H1 (cell line): ENCODE data around the gene MRM2. TPM values are rescaled to one million over a fixed set of nuclear protein-coding genes. Genes with fewer than 3 reads are reported as not detected.
A peak's percentile ranks its signal among the peaks of the same experiment; 100 is the strongest.

Source experiments
- CTCF ChIA-PET: fragments of 300-600 bp; sonication (Branson Sonifier 250); formaldehyde crosslinking; loops from one replicate; lab custom pipeline; 2021; ENCODE audit not compliant: partially characterized antibody; lab: Charles Lee
- POLR2A ChIA-PET: fragments of 300-600 bp; sonication (Branson Sonifier 250); formaldehyde crosslinking; loops from one replicate; lab custom pipeline; 2021; ENCODE audit warnings: inconsistent platforms; ENCODE audit not compliant: partially characterized antibody; lab: Charles Lee
- DNase-seq, 2 experiments: peaks; one replicate each; pipeline versions ENCODE4 v3.0.0 to v3.0.0-alpha.2; 2010 to 2022; ENCODE audit warnings: low spot score in 2 of 2, low read depth in 1 of 2, mixed read lengths in 1 of 2
- FAIRE-seq: peaks from 2 replicates; lab custom pipeline; 2011; peaks lifted over from hg19 to GRCh38; lab: Jason Lieb, UNC
- H2AFZ ChIP-seq: 2 replicates; pipeline ENCODE4 v1.8.1; 2012; ENCODE audit warnings: low read length, inconsistent platforms
- H2AK5ac ChIP-seq: 2 replicates; pipeline ENCODE4 v1.6.1; 2013; ENCODE audit warnings: low read depth, low read length
- H2BK120ac ChIP-seq: replicated peaks from 2 replicates; pipeline ENCODE3; 2013; ENCODE audit warnings: low read depth, low read length, inconsistent platforms
- H2BK12ac ChIP-seq: 2 replicates; pipeline ENCODE4 v1.6.1; 2013; ENCODE audit warnings: low read depth, low read length
- H2BK15ac ChIP-seq: 2 replicates; pipeline ENCODE4 v1.6.1; 2013; ENCODE audit warnings: low read length
- H2BK20ac ChIP-seq: 2 replicates; pipeline ENCODE4 v1.6.1; 2013; ENCODE audit warnings: low read length
- H2BK5ac ChIP-seq: 2 replicates; pipeline ENCODE4 v1.6.1; 2013; ENCODE audit warnings: low read depth, low read length
- H3K14ac ChIP-seq: 2 replicates; pipeline ENCODE4 v1.6.1; 2013; ENCODE audit warnings: inconsistent platforms; ENCODE audit not compliant: insufficient read length
- H3K18ac ChIP-seq: 2 replicates; pipeline ENCODE4 v1.6.1; 2013; ENCODE audit warnings: low read length; ENCODE audit errors: extremely low read depth
- H3K23ac ChIP-seq: 2 replicates; pipeline ENCODE4 v1.6.1; 2013; ENCODE audit warnings: inconsistent platforms; ENCODE audit not compliant: insufficient read length
- H3K23me2 ChIP-seq: 2 replicates; pipeline ENCODE4 v1.6.1; 2013; ENCODE audit warnings: low read depth, low read length
- H3K27ac ChIP-seq: 2 replicates; pipeline ENCODE4 v1.6.1; 2011; ENCODE audit warnings: low read depth, low read length, inconsistent platforms
- H3K27me3 ChIP-seq, 4 experiments: replicated peaks in 1 of 4; 1 replicate in 1 of 4; 2 replicates in 3 of 4; pipeline versions ENCODE4 v1.6.1 to v1.8.1; 2011 to 2013; ENCODE audit warnings: low read length in 3 of 4, mild to moderate bottlenecking in 3 of 4, inconsistent platforms in 2 of 4, mixed read lengths in 2 of 4, moderate library complexity in 1 of 4; ENCODE audit not compliant: control insufficient read depth in 3 of 4, insufficient read depth in 3 of 4; ENCODE audit errors: extremely low read depth in 1 of 4
- H3K36me3 ChIP-seq, 4 experiments: 2 replicates each; pipeline versions ENCODE4 v1.6.1 to v1.8.1; 2011 to 2013; ENCODE audit warnings: mild to moderate bottlenecking in 4 of 4, low read length in 3 of 4, moderate library complexity in 2 of 4, control low read depth in 1 of 4, inconsistent platforms in 1 of 4; ENCODE audit not compliant: insufficient read depth in 4 of 4, control insufficient read depth in 2 of 4
- H3K4ac ChIP-seq: replicated peaks from 2 replicates; pipeline ENCODE3; 2013; ENCODE audit warnings: low read length, low read depth, mixed read lengths, inconsistent platforms; ENCODE audit not compliant: insufficient read length
- H3K4me1 ChIP-seq, 4 experiments: replicated peaks in 1 of 4; 1 replicate in 1 of 4; 2 replicates in 3 of 4; pipeline versions ENCODE4 v1.6.1 to v1.8.1; 2011 to 2013; ENCODE audit warnings: low read length in 3 of 4, inconsistent platforms in 2 of 4, mixed read lengths in 1 of 4; ENCODE audit not compliant: insufficient read depth in 4 of 4, control insufficient read depth in 3 of 4
- H3K4me2 ChIP-seq, 2 experiments: 2 replicates each; pipeline versions ENCODE4 v1.6.1 to v1.8.1; 2011 to 2013; ENCODE audit warnings: low read depth in 2 of 2, low read length in 2 of 2, control low read depth in 1 of 2, inconsistent platforms in 1 of 2, mild to moderate bottlenecking in 1 of 2; ENCODE audit not compliant: insufficient read depth in 1 of 2
- H3K4me3 ChIP-seq, 4 experiments: fragments of 200-600, 300-600 bp in 1 of 4; sonication (generic), shearing (Covaris generic), sonication (Bioruptor Twin) in 1 of 4; 2 replicates each; pipeline versions ENCODE4 v1.5.1 to v1.8.1; 2011 to 2016; ENCODE audit warnings: low read length in 4 of 4, low read depth in 3 of 4, control low read depth in 2 of 4, inconsistent platforms in 2 of 4, mild to moderate bottlenecking in 2 of 4, mixed read lengths in 1 of 4, moderate library complexity in 1 of 4; ENCODE audit not compliant: insufficient read depth in 2 of 4; ENCODE audit errors: extremely low read depth in 1 of 4
- H3K56ac ChIP-seq: replicated peaks from 2 replicates; pipeline ENCODE3; 2013; ENCODE audit warnings: low read depth, mild to moderate bottlenecking, mixed read lengths, low read length, inconsistent platforms; ENCODE audit not compliant: insufficient read length
- H3K79me1 ChIP-seq: 2 replicates; pipeline ENCODE4 v1.6.1; 2013; ENCODE audit warnings: low read depth, low read length, control low read depth
- H3K79me2 ChIP-seq, 2 experiments: 2 replicates each; pipeline versions ENCODE4 v1.6.1 to v1.8.1; 2012 to 2013; ENCODE audit warnings: low read length in 2 of 2, mild to moderate bottlenecking in 2 of 2, inconsistent platforms in 1 of 2; ENCODE audit not compliant: insufficient read depth in 2 of 2, control insufficient read depth in 1 of 2
- H3K9ac ChIP-seq, 4 experiments: replicated peaks in 1 of 4; 1 replicate in 1 of 4; 2 replicates in 3 of 4; pipeline versions ENCODE4 v1.6.1 to v1.8.1; 2011 to 2013; ENCODE audit warnings: low read depth in 3 of 4, low read length in 3 of 4, control low read depth in 2 of 4, mild to moderate bottlenecking in 2 of 4, moderate library complexity in 2 of 4, inconsistent platforms in 1 of 4; ENCODE audit errors: extremely low read depth in 1 of 4
- H3K9me3 ChIP-seq, 2 experiments: 2 replicates each; pipeline versions ENCODE4 v1.6.1 to v1.8.1; 2012 to 2013; ENCODE audit warnings: mild to moderate bottlenecking in 2 of 2, moderate library complexity in 2 of 2, control low read depth in 1 of 2, inconsistent platforms in 1 of 2, low read depth in 1 of 2, low read length in 1 of 2, mixed read lengths in 1 of 2; ENCODE audit not compliant: insufficient read depth in 2 of 2
- H4K20me1 ChIP-seq, 2 experiments: replicated peaks in 1 of 2; 2 replicates each; pipeline versions ENCODE3 to v1.8.1; 2011 to 2013; ENCODE audit warnings: inconsistent platforms in 2 of 2, low read length in 2 of 2, mild to moderate bottlenecking in 1 of 2; ENCODE audit not compliant: insufficient read depth in 2 of 2, control insufficient read depth in 1 of 2
- H4K5ac ChIP-seq: 2 replicates; pipeline ENCODE4 v1.6.1; 2013; ENCODE audit warnings: low read length, low read depth, mixed read lengths, inconsistent platforms; ENCODE audit not compliant: insufficient read length
- H4K8ac ChIP-seq: 2 replicates; pipeline ENCODE4 v1.8.0; 2013; ENCODE audit warnings: mild to moderate bottlenecking, moderate library complexity, low read length, inconsistent platforms; ENCODE audit not compliant: insufficient read depth; ENCODE audit errors: extremely low read depth
- H4K91ac ChIP-seq: replicated peaks from 2 replicates; pipeline ENCODE3; 2013; ENCODE audit warnings: low read length, mixed read lengths, inconsistent platforms; ENCODE audit not compliant: insufficient read length
- ASH2L ChIP-seq: fragments of 200-600, 300-600 bp; sonication (generic); IDR thresholded peaks from one replicate; pipeline ENCODE4 v1.7.1; 2017; ENCODE audit warnings: low read length
- ATF3 ChIP-seq: IDR thresholded peaks from 2 replicates; pipeline ENCODE4 v1.6.1; 2011; ENCODE audit warnings: low read depth, mild to moderate bottlenecking, low read length; ENCODE audit not compliant: insufficient read depth
- CREB1 ChIP-seq: IDR thresholded peaks from 2 replicates; pipeline ENCODE4 v1.6.1; 2012; ENCODE audit warnings: inconsistent platforms
- EZH2 ChIP-seq: fragments of 200-600 bp; sonication (generic); IDR thresholded peaks from 2 replicates; pipeline ENCODE4 v1.7.1; 2012; ENCODE audit warnings: low read depth, mild to moderate bottlenecking, moderate library complexity, low read length, inconsistent platforms; ENCODE audit not compliant: severe bottlenecking
- KDM4A ChIP-seq: IDR thresholded peaks from one replicate; pipeline ENCODE4 v1.7.1; 2012; ENCODE audit warnings: low read depth, mild to moderate bottlenecking, moderate library complexity, low read length, inconsistent platforms; ENCODE audit not compliant: severe bottlenecking
- KDM5A ChIP-seq: fragments of 200-600 bp; IDR thresholded peaks from 2 replicates; pipeline ENCODE4 v1.7.1; 2012; ENCODE audit warnings: mild to moderate bottlenecking, low read length, inconsistent platforms, mixed read lengths
- NANOG ChIP-seq: IDR thresholded peaks from 2 replicates; pipeline ENCODE4 v1.6.1; 2011; ENCODE audit warnings: low read length, low read depth, mild to moderate bottlenecking, inconsistent platforms; ENCODE audit not compliant: insufficient read depth, poor library complexity, severe bottlenecking
- POU5F1 ChIP-seq: IDR thresholded peaks from 2 replicates; pipeline ENCODE4 v1.6.1; 2011; ENCODE audit warnings: low read depth, mild to moderate bottlenecking, low read length, moderate library complexity
- TAF1 ChIP-seq: IDR thresholded peaks from 2 replicates; pipeline ENCODE4 v1.6.1; 2011; ENCODE audit warnings: mild to moderate bottlenecking, low read depth, low read length
- TCF12 ChIP-seq: IDR thresholded peaks from 2 replicates; pipeline ENCODE4 v1.6.1; 2011; ENCODE audit warnings: low read depth, mild to moderate bottlenecking, low read length
- ZNF274 ChIP-seq: IDR thresholded peaks from 2 replicates; pipeline ENCODE4 v1.7.0; 2012; ENCODE audit warnings: low read length, borderline replicate concordance; ENCODE audit errors: extremely low read depth
- WGBS, 2 experiments: shearing (Covaris generic) in 1 of 2; methylation state at CpG; one replicate each; pipeline versions ENCODE4 v1.1.6 to v1.1.7; 2013 to 2015; ENCODE audit warnings: low lambda C conversion rate in 2 of 2, mixed read lengths in 2 of 2, inconsistent platforms in 1 of 2, low coverage in 1 of 2, missing lambda C conversion rate in 1 of 2; ENCODE audit not compliant: insufficient replicate concordance in 2 of 2, insufficient coverage in 1 of 2, insufficient read length in 1 of 2; ENCODE audit errors: extremely low coverage in 1 of 2, missing lambda C conversion rate in 1 of 2; 5-methylcytosine and 5-hydroxymethylcytosine counted together
- polyA plus RNA-seq, 7 experiments: library from polyadenylated mRNA; depleted of rRNA in 3 of 7; stranded (reverse) in 5 of 7; unstranded in 2 of 7; fragments of >200 nt in 5 of 7; fragments of 200-250 nt in 2 of 7; gene quantifications; 1 replicate in 5 of 7; 2 replicates in 1 of 7; 4 replicates in 1 of 7; pipeline versions ENCODE4 v1.2.1 to v1.2.3, GENCODE V29; 2011 to 2013; ENCODE audit warnings: missing spikeins in 2 of 7, mixed read lengths in 2 of 7
- total RNA-seq: library from RNA; stranded (reverse); fragmentation: NEBNext Ultra II Directional; extraction: Animal tissue kit (Norgen Biotek cat#: 25700); gene quantifications from 2 replicates; pipeline ENCODE4 v1.2.1, GENCODE V29; 2021
- TF ChIP-seq, protein P1 (sequence below): IDR thresholded peaks from 2 replicates; pipeline ENCODE4 v1.6.1; 2012; ENCODE audit warnings: inconsistent platforms

The MRM2 gene
- total and polyA plus RNA-seq, 2 of the 8 experiments (the other 6 are each of a cell fraction or from before 2014, with no cell fraction given): 17.2 to 38.6 TPM

DNA sequence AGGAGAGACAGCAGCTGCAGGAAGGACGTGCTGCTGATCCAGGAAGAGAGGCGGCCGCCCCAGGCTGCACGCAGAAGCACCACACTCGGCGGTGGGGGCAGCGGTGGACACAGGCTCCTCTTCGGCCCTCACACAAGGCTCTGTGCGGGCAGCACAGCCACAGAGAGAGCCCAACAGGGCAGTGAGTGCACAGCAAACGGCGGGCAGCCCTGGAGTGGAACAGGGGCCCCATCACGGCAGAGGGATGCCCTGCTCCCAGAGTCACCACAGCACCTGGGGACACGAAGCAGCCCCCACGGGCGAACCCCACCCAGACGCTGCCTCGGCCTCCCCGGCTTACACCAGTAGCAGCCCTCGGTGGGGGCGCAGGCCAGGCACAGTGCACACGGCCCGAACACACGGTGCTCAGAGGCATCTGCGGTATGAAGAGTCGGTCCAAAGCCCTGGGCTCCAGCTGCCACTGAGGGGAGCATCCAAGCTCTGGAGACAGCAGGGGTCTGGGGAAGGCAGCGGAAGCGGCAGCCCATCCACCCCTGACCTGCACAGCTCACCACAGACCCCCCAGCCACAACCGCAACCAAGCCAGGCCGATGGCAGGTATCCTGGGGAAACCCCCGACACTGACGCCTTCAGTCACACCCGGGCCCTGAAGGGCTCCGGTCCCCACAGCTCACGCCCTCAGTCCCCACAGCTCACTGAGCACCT lies 16.8 kb upstream of the MRM2 start:
- H2AK5ac ChIP-seq: no peak overlapping the region
- H3K4me1 ChIP-seq: no peaks in the 10 kb centered on the region
- no peak overlapping the region for H2BK20ac ChIP-seq
- H2BK5ac ChIP-seq: no peak overlapping the region; the same call in 1 of the 2 replicates
- FAIRE-seq (no peak), DNase-seq (no peak)
- no peaks in the 10 kb centered on the region for H3K79me2 ChIP-seq
- no peak overlapping the region for H3K14ac ChIP-seq
- H4K5ac ChIP-seq: no peak overlapping the region
- no peaks in the 10 kb centered on the region for H3K27me3 ChIP-seq
- no peak overlapping the region for H3K56ac ChIP-seq
- no peak overlapping the region for H3K4me2 ChIP-seq
- H3K36me3 ChIP-seq: peaks cover under 1 to 14% (median 4%) of the 10 kb centered on the region in 4 experiments; a peak in 5 of 8 replicates
- no peak overlapping the region for H3K4ac ChIP-seq
- no peaks in the 10 kb centered on the region for H3K23me2 ChIP-seq
- H2BK120ac ChIP-seq: no peak overlapping the region
- CTCF ChIA-PET: interaction anchor here (0.6 to 7.4 kb wide), 4 partner anchors 10 to 375 kb away, joined by 3 to 38 read pairs (median 3); no protein-coding TSS in a partner anchor
- 90% methylated on average over 19 of the region's 34 CpGs; no CpG with 5 or more reads in 1 of the 2 experiments for WGBS, 2 experiments
- H4K91ac ChIP-seq: no peak overlapping the region
- H3K79me1 ChIP-seq: no peaks in the 10 kb centered on the region
- peak overlapping the region; percentile 68 for H4K8ac ChIP-seq
- H3K27ac ChIP-seq: no peak overlapping the region
- no peak overlapping the region for H2AFZ ChIP-seq
- no peak overlapping the region for H3K18ac ChIP-seq
- H2BK12ac ChIP-seq: no peak overlapping the region
- POLR2A ChIA-PET: interaction anchor here (0.7 to 4.1 kb wide), 7 partner anchors 10 to 95 kb away, joined by 3 to 13 read pairs (median 3); partner anchors contain the start of genes EIF3B and MAD1L1
- no peaks in the 10 kb centered on the region for H3K9me3 ChIP-seq
- H3K4me3 ChIP-seq: no peak overlapping the region
- H4K20me1 ChIP-seq: peaks cover 0 to 11% of the 10 kb centered on the region in 2 experiments
- no peak overlapping the region for H2BK15ac ChIP-seq
- H3K23ac ChIP-seq: no peak overlapping the region
- H3K9ac ChIP-seq: no peak overlapping the region
- no peak for TF ChIP-seq ZNF274
- TF ChIP-seq, protein P1, sequence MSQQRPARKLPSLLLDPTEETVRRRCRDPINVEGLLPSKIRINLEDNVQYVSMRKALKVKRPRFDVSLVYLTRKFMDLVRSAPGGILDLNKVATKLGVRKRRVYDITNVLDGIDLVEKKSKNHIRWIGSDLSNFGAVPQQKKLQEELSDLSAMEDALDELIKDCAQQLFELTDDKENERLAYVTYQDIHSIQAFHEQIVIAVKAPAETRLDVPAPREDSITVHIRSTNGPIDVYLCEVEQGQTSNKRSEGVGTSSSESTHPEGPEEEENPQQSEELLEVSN: no peak
- TF ChIP-seq EZH2: no peak
- TF ChIP-seq ASH2L: no peak
- TF ChIP-seq TAF1: no peak
- TF ChIP-seq POU5F1: no peak
- TF ChIP-seq KDM5A: no peak
- no peak for TF ChIP-seq KDM4A
- TF ChIP-seq TCF12: no peak
- no peak for TF ChIP-seq ATF3
- TF ChIP-seq CREB1: no peak
- TF ChIP-seq NANOG: no peak
